Muscle layer of colon (tissue), 2 donors: ENCODE results near the gene ADGRG1.
"Not testable (repeated sequence)": the region's sequence is repeated elsewhere in the genome, so short reads cannot be mapped to it uniquely, and the experiment has no call there.

Experiments used
- H3K27ac ChIP-seq: one replicate; pipeline ENCODE4 v1.7.0; 2013; ENCODE audit warnings: low read depth, mild to moderate bottlenecking, low read length, moderate library complexity
- H3K27me3 ChIP-seq, 2 donors: one replicate each; pipeline ENCODE4 v1.7.0; 2013; ENCODE audit warnings: low read length in 2 of 2, mild to moderate bottlenecking in 2 of 2; ENCODE audit not compliant: insufficient read depth in 2 of 2, control insufficient read depth in 1 of 2
- H3K36me3 ChIP-seq: one replicate; pipeline ENCODE4 v1.7.0; 2013; ENCODE audit warnings: mild to moderate bottlenecking, low read length; ENCODE audit not compliant: insufficient read depth
- H3K4me1 ChIP-seq: one replicate; pipeline ENCODE4 v1.7.0; 2013; ENCODE audit warnings: mild to moderate bottlenecking, low read length; ENCODE audit not compliant: insufficient read depth
- H3K4me3 ChIP-seq, 2 donors: one replicate each; pipeline ENCODE4 v1.7.0; 2013; ENCODE audit warnings: low read length in 2 of 2, low read depth in 1 of 2, mild to moderate bottlenecking in 1 of 2, moderate library complexity in 1 of 2
- H3K9ac ChIP-seq: one replicate; pipeline ENCODE4 v1.7.0; 2013; ENCODE audit warnings: low read length
- H3K9me3 ChIP-seq: one replicate; pipeline ENCODE4 v1.7.0; 2013; ENCODE audit warnings: mild to moderate bottlenecking, low read length
- donor health status: abdominal sarcoma.
- donor health status: Adenocarcinoma of cecum.

Gene ADGRG1

DNA sequence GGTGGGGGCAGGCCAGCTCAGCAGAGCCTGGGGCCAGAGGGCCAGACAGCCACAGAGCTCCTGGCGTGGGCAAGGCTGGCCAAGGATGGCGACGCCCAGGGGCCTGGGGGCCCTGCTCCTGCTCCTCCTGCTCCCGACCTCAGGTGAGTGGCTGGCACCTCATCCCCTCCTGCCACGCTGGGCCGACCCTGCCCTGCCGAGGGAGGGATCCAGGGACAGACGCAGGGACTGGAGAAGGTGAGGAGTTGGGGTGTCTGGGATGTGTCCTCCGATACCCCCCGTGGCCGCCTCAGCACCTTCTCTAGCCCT lies 39.8 kb downstream of the ADGRG1 start, which contains the start of gene ADGRG3:
ADGRG3 (plus strand) TSS at position 44 of the 309 bp plus-strand sequence; CDS start at position 86, 42 bp downstream.
- H3K27ac ChIP-seq = no peak within 1 kb of the TSS
- no peaks in the 10 kb centered on the region for H3K4me1 ChIP-seq
- H3K36me3 ChIP-seq = no peaks in the 10 kb centered on the region
- no peak within 1 kb of the TSS for H3K4me3 ChIP-seq
- H3K27me3 ChIP-seq = peaks cover 0 to 4% of the 10 kb centered on the region in 2 donors
- no peak within 1 kb of the TSS for H3K9ac ChIP-seq
- no peaks in the 10 kb centered on the region for H3K9me3 ChIP-seq

DNA sequence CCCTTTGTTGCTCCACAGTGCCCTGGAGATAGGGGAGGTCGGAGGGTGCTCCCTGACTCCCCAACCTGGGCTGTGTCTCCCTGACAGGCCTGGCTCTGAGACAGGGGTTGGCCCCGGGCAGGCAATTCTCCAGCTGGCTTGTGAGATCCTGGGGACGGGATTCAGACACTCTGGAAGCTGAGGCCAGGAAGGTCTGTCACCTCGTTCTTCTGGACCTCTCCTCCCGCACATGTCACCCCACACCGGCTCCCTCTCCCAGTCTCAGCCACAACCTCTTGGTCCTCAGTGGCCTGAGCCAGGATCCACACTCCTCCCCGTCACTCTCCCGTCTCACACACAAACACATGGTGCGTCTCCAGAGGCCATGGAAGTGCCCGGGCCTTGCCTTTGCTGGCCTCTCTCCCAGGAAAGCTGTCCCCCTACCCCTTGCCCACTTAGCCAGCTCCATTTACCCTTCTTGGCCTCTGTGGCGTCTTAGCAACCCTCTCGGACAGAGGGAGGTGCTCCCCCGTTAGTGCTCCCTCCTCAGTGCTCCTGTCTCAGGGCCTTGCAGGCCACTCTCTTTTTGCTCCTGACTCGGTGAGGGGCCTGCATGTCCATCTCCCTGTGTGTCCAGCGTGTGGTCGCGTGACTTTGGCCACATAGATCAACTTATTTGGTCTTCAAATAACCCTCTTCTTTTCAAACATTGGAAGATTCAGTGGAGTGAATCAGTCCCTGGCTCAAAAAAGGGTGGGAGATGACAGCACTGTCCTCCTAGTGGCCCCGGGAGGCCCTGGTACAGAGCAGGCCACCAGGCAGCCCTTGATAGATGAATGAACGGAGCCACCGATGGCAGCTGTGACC lies 40.4 kb downstream of the ADGRG1 start:
- Histone ChIP-seq H3K27ac (no peak overlapping the region), H3K27me3 (peaks cover 0 to 8% of the 10 kb centered on the region in 2 donors), H3K4me3 (no peak overlapping the region), H3K9ac (no peak overlapping the region), H3K36me3 (no peaks in the 10 kb centered on the region), H3K9me3 (no peaks in the 10 kb centered on the region), H3K4me1 (no peaks in the 10 kb centered on the region)

DNA sequence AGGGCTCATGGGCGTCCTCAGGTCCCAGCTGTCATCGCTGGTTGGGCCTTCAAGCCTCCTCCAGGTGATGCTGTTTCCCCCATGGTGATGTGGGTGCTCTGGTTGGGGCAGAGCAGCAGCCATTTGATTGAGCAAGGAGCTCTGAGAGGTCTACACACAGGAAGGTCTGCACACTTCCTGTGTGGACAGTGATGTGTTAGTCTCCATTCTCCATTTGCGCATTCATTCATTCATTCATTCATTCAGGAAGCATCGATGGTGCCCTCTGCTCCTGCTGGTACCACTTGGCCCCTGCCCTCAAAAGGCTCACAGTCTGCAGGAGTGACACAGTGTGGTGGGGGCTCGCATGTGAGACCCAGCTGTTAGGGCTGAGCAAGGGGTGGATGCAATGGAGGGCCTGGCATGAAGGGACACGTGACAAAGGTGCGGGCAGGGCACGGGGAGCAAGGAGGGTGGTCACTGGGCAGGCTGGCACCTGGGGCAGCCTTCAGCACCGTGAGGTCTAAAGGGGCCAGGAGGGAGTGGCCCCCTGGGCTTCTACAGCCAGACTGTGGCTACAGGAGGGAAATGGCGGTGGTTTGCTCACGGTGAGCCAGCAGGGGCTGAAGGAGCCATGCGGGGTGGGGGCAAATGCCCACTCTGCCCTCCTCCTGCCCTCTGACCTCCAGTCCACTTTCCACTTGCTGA lies 41.2 kb downstream of the ADGRG1 start:
- Histone ChIP-seq H3K4me3 (no peak overlapping the region), H3K4me1 (no peaks in the 10 kb centered on the region), H3K27ac (no peak overlapping the region), H3K27me3 (peaks cover 0 to 8% of the 10 kb centered on the region in 2 donors), H3K36me3 (no peaks in the 10 kb centered on the region), H3K9me3 (no peaks in the 10 kb centered on the region), H3K9ac (no peak overlapping the region)

- H3K9ac ChIP-seq = no peak overlapping the region
Observed at GRCh38 chr16:57670196-57670595, 41.8 kb downstream of the ADGRG1 start.

DNA sequence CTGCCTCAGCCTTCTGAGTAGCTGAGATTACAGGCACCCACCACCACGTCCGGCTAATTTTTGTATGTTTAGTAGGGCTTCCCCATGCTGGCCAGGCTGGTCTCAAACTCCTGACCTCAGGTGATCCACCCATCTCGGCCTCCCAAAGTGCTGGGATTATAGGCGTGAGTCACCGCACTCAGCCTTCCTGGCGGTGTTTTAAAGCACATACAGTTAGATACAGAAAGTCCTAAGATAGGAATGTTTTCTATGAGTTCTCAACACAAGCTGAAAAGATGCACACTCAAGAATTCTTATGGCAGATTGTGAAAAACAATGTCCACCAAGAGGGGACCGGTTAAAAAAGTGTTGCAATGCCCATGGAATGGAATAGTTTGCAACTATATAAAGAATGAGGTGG lies 43.0 kb downstream of the ADGRG1 start:
- not testable (repeated sequence) for H3K27ac ChIP-seq, H3K4me3 ChIP-seq, H3K4me1 ChIP-seq, H3K9me3 ChIP-seq, H3K27me3 ChIP-seq, H3K36me3 ChIP-seq, H3K9ac ChIP-seq

More at GRCh38 chr16:57670196-57670595, 41.8 kb downstream of the ADGRG1 start:
- Histone ChIP-seq H3K27ac (no peak overlapping the region), H3K4me1 (no peaks in the 10 kb centered on the region), H3K4me3 (no peak overlapping the region), H3K36me3 (no peaks in the 10 kb centered on the region), H3K27me3 (peaks cover 0 to 8% of the 10 kb centered on the region in 2 donors), H3K9me3 (no peaks in the 10 kb centered on the region)

DNA sequence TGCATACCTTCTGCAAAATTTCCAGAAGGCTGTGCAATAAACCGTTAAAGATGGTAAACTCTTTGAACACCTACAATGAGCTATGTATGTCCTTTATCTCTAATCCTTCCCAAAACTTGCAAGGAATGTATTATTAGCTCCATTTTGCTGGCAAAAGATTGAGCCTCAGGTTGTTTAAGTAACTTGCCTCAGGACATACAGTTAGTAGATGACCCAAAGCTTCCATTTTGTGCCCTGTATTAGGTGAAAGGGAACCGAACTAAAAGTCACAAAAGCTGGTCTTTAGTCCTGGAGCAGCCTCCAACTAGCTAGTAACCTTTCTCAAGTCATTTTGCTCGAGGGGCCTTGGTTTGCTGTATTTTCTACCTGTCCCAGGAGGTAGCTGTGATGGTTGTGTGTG lies 44.0 kb downstream of the ADGRG1 start:
- H3K4me1 ChIP-seq = no peaks in the 10 kb centered on the region

DNA sequence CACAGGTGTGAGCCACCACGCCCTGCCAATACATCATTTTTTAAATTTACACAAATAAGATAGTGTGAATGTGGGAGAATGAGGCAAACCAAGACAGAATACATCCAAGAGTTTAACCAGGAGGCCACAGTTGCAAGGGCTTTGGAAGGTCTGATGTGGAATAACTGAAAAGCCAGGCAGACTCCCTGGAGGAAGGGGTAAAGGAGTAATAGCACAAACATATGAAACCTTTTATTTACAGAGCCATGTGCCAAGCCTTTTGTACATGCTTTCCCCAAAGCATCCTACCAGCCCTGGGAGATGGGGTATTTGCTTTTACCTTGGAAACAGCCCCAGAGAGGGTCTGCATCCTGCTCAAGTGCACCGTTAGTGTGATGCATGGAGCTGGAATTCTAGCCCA lies 44.4 kb downstream of the ADGRG1 start:
- Histone ChIP-seq H3K27me3 (peaks cover 0 to 8% of the 10 kb centered on the region in 2 donors), H3K4me3 (no peak overlapping the region), H3K36me3 (no peaks in the 10 kb centered on the region), H3K27ac (no peak overlapping the region), H3K9ac (no peak overlapping the region), H3K4me1 (no peaks in the 10 kb centered on the region), H3K9me3 (no peaks in the 10 kb centered on the region)

More for the DNA sequence above, 44.0 kb downstream of the ADGRG1 start:
- H3K27ac ChIP-seq = no peak overlapping the region
- H3K9ac ChIP-seq = no peak overlapping the region
- H3K4me3 ChIP-seq = no peak overlapping the region
- peaks cover 0 to 8% of the 10 kb centered on the region in 2 donors for H3K27me3 ChIP-seq
- H3K9me3 ChIP-seq = no peaks in the 10 kb centered on the region
- H3K36me3 ChIP-seq = no peaks in the 10 kb centered on the region

- Histone ChIP-seq H3K27me3 (peaks cover 0 to 8% of the 10 kb centered on the region in 2 donors), H3K36me3 (no peaks in the 10 kb centered on the region), H3K4me1 (no peaks in the 10 kb centered on the region), H3K27ac (no peak overlapping the region), H3K9ac (no peak overlapping the region), H3K4me3 (no peak overlapping the region), H3K9me3 (no peaks in the 10 kb centered on the region)
Observed at GRCh38 chr16:57675741-57676551, 47.5 kb downstream of the ADGRG1 start.

DNA sequence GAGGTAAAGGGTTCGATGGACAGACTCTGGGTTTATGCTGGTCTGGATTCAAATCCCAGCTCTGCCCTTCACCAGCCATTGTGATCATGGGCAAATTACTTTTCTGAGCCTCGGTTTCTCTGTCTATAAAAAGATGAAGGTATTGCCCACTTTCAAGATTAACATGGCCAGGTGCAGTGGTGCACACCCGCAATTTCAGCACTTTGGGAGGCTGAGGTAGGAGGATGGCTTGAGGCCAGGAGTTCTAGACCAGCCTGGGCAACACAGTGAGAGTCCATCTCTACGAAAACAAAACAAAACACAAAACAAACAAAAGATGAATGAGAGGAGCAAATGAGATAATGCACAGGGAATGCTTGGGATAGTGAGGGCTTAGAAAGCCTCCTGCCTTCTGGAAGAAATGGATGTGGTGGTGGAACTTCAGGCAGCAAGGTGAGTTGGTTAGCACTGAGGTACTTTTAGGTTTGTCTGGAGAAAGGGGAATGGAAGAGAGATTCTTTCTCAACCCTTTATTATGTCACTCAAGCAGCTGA lies 48.2 kb downstream of the ADGRG1 start:
- H3K4me3 ChIP-seq = no peak overlapping the region
- H3K36me3 ChIP-seq = no peaks in the 10 kb centered on the region
- H3K9ac ChIP-seq = no peak overlapping the region
- no peak overlapping the region for H3K27ac ChIP-seq
- no peaks in the 10 kb centered on the region for H3K4me1 ChIP-seq
- H3K9me3 ChIP-seq = no peaks in the 10 kb centered on the region
- H3K27me3 ChIP-seq = peaks cover 0 to 8% of the 10 kb centered on the region in 2 donors

DNA sequence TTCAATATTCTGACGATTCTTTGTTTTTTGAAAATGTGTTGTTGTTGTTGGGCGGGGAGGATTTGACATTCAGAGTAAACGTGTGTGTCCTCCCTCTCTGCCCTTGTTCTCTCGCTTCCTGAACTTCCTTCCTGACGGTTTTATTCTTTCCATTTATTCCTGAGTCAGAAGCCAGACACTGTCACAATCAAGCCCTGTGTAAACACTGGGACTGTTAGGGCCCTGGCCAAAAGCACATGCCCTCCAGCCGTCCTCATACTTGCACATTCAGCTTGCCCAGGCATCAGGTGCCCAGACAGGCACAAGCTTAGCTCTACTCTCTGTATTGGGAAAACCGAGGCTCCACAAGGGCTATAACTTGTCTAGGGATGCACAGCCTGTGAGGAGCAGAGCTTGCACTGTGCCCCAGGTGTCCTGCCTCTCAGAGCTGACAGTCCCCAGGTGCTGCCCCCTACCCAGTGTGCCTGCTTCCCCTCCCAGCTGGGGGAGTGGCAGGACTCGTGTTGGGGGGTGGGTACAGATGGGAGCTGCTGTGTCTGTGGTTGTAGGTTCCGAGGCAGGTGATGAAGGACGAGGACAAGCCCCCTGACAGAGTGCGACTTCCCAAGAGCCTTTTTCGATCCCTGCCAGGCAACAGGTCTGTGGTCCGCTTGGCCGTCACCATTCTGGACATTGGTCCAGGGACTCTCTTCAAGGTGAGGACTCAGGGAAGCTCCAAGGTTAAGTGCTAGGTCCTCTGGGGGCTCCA lies 49.4 kb downstream of the ADGRG1 start:
- no peaks in the 10 kb centered on the region for H3K4me1 ChIP-seq
- no peaks in the 10 kb centered on the region for H3K36me3 ChIP-seq
- peaks cover 0 to 8% of the 10 kb centered on the region in 2 donors for H3K27me3 ChIP-seq
- H3K27ac ChIP-seq = no peak overlapping the region
- no peak overlapping the region for H3K4me3 ChIP-seq
- H3K9me3 ChIP-seq = no peaks in the 10 kb centered on the region
- no peak overlapping the region for H3K9ac ChIP-seq
